Measurements from ENCODE around the gene CTF1.
"Not testable (repeated sequence)": the region's sequence is repeated elsewhere in the genome, so short reads cannot be mapped to it uniquely, and the experiment has no call there.

CTF1 gene

GRCh38 chr16:30888856-30889499, 7.4 kb upstream of the CTF1 start:
- Histone ChIP-seq H3K27ac (no peak overlapping the region), H3K4me3 (ENCODE audit: low read depth in 1 of 2, low read length in 1 of 2) (no peak overlapping the region)

DNA sequence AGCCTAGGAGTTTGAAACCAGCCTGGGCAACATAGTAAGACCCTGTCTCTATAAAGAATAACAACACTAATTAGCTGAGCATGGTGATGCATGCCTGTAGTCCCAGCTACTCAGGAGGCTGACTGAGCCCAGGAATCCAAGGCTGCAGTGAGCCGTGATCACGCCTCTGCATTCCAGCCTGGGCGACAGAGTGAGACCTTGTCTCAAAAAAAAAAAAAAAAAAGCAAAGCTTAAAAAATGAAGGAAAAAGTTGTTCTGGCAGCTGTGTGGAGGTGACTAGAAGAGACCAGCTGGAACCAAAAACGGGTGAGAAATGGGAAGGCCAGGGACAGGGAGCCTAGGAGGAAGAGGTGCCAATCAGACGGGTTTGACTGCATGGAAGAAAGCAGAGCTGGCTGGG, 6.7 kb upstream of the CTF1 start:
- no peak for TF ChIP-seq CTCF (IDR thresholded peaks at IDR 0.05)
- Histone ChIP-seq H3K36me3 (peaks cover 27% of the 10 kb centered on the region), H3K4me3 (ENCODE audit: low read depth in 1 of 2, low read length in 1 of 2) (no peak overlapping the region), H3K4me1 (ENCODE audit: control insufficient read depth in 1 of 2, insufficient read depth in 1 of 2, low read depth in 1 of 2, low read length in 1 of 2) (peaks cover 12 to 14% of the 10 kb centered on the region in 2 experiments), H3K27me3 (no peaks in the 10 kb centered on the region), H3K27ac (no peak overlapping the region), H3K9me3 (no peaks in the 10 kb centered on the region)

More at GRCh38 chr16:30888856-30889499, 7.4 kb upstream of the CTF1 start:
- Histone ChIP-seq H3K9me3 (no peaks in the 10 kb centered on the region), H3K27me3 (no peaks in the 10 kb centered on the region), H3K36me3 (peaks cover 28% of the 10 kb centered on the region), H3K4me1 (ENCODE audit: control insufficient read depth in 1 of 2, insufficient read depth in 1 of 2, low read depth in 1 of 2, low read length in 1 of 2) (peaks cover 8 to 10% of the 10 kb centered on the region in 2 experiments)
- TF ChIP-seq CTCF (IDR thresholded peaks at IDR 0.05), result no peak

GRCh38 chr16:30891043-30891823, 5.2 kb upstream of the CTF1 start:
- peaks cover 20% of the 10 kb centered on the region for H3K36me3 ChIP-seq
- not testable (repeated sequence) for H3K9me3 ChIP-seq; H3K27ac ChIP-seq; H3K27me3 ChIP-seq; H3K4me3 ChIP-seq (ENCODE audit: low read depth in 1 of 2, low read length in 1 of 2)
- peaks cover 18 to 20% of the 10 kb centered on the region in 2 experiments for H3K4me1 ChIP-seq (ENCODE audit: control insufficient read depth in 1 of 2, insufficient read depth in 1 of 2, low read depth in 1 of 2, low read length in 1 of 2)

DNA sequence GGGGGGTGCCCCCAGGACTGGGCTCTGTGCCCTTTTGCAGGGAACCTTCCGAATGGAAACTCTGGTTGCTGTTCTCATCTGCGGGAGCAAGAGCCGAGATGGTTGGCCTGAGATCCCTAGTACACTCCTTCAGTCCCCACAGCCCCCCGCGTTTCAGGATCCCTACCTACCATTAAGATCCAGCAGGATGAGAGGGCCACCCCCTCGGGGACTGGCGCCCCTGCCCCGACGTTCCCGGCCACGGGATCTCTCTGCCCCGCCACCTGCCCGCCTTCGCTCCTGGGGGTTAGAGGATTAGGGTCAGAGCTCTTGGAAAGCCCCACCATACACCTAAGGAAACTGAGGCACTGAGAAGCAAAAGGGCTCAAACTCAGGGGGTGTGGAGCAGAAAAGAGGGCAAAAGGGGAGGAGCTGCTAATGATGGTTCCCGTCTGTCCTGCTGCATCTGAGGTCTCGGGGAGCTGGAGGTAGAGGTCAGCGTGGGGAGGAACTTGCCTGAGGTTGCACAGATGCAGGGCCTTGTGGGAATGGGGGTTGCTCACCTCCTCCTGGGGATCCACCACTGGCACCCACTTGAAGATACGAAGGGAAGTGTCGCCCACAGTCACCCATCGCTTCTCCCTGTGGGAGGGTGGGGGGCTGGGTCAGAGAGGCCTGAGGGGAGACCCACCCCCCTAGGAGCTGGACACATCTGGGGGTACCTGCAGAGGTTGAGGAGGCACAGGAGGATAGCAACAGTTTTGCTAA, 3.6 kb upstream of the CTF1 start:
- H3K4me3 ChIP-seq (ENCODE audit: low read depth in 1 of 2, low read length in 1 of 2), result peak overlapping the region; percentile 72 to 75
- H3K36me3 ChIP-seq, result peaks cover 16% of the 10 kb centered on the region
- peaks cover 32 to 33% of the 10 kb centered on the region in 2 experiments for H3K4me1 ChIP-seq (ENCODE audit: control insufficient read depth in 1 of 2, insufficient read depth in 1 of 2, low read depth in 1 of 2, low read length in 1 of 2)
- H3K9me3 ChIP-seq, result no peaks in the 10 kb centered on the region
- no peaks in the 10 kb centered on the region for H3K27me3 ChIP-seq
- no peak for TF ChIP-seq CTCF (IDR thresholded peaks at IDR 0.05)
- peak overlapping the region; percentile 70 for H3K27ac ChIP-seq

GRCh38 chr16:30893417-30893743, 3.0 kb upstream of the CTF1 start:
- Histone ChIP-seq H3K27me3 (no peaks in the 10 kb centered on the region), H3K27ac (peak overlapping the region; percentile 70), H3K4me3 (ENCODE audit: low read depth in 1 of 2, low read length in 1 of 2) (peak overlapping the region; percentile 72 to 75), H3K4me1 (ENCODE audit: control insufficient read depth in 1 of 2, insufficient read depth in 1 of 2, low read depth in 1 of 2, low read length in 1 of 2) (peaks cover 32 to 33% of the 10 kb centered on the region in 2 experiments), H3K36me3 (peaks cover 13% of the 10 kb centered on the region), H3K9me3 (no peaks in the 10 kb centered on the region)
- no peak for TF ChIP-seq CTCF (IDR thresholded peaks at IDR 0.05)
